B cell (primary cell): ENCODE measurements around the gene EPHA2. TPM values are rescaled to one million over a fixed set of nuclear protein-coding genes. Genes with fewer than 3 reads are reported as not detected.

Source experiments
- ATAC-seq: fragments of 200-7000 bp; cut with Tn5 transposase; one replicate; pipeline ENCODE4 v1.10.0; 2021; ENCODE audit warnings: low read depth, mild to moderate bottlenecking, moderate number of reproducible peaks, moderate library complexity
- CTCF ChIA-PET: fragments of 350-600 bp; sonication (Branson Sonifier 250); formaldehyde crosslinking; loops from one replicate; lab custom pipeline; 2021; ENCODE audit warnings: antibody characterized with exemption, inconsistent platforms; lab: Charles Lee
- POLR2A ChIA-PET: fragments of 350-600 bp; sonication (Branson Sonifier 250); formaldehyde crosslinking; loops from one replicate; lab custom pipeline; 2021; ENCODE audit warnings: antibody characterized with exemption; lab: Charles Lee
- DNase-seq: peaks from one replicate; pipeline ENCODE4 v3.0.0; 2013
- H2AFZ ChIP-seq: 2 replicates; pipeline ENCODE4 v1.6.1; 2012; ENCODE audit warnings: mild to moderate bottlenecking, low read depth, low read length; ENCODE audit not compliant: insufficient read depth, poor library complexity, severe bottlenecking
- H3K27ac ChIP-seq, 2 donors: 1 replicate in 1 of 2; 2 replicates in 1 of 2; pipeline ENCODE4 v1.5.1; 2012 to 2013; ENCODE audit warnings: low read length in 2 of 2, mild to moderate bottlenecking in 2 of 2, moderate library complexity in 1 of 2
- H3K27me3 ChIP-seq, 4 experiments: fragments of 200-600 bp in 1 of 4; sonication (generic) in 1 of 4; replicated peaks in 1 of 4; 1 replicate in 2 of 4; 2 replicates in 2 of 4; pipeline versions ENCODE4 v1.6.1 to v1.7.0; 2013 to 2016; ENCODE audit warnings: low read length in 3 of 4, mild to moderate bottlenecking in 2 of 4, mixed read lengths in 1 of 4, moderate library complexity in 1 of 4; ENCODE audit not compliant: insufficient read depth in 4 of 4, control insufficient read depth in 3 of 4; ENCODE audit errors: control extremely low read depth in 1 of 4
- H3K36me3 ChIP-seq, 2 experiments: replicated peaks in 1 of 2; 1 replicate in 1 of 2; 2 replicates in 1 of 2; pipeline versions ENCODE4 v1.6.1 to v1.7.1; 2013; ENCODE audit warnings: low read length in 1 of 2; ENCODE audit not compliant: insufficient read depth in 2 of 2, control insufficient read depth in 1 of 2; ENCODE audit errors: control extremely low read depth in 1 of 2, extremely low read depth in 1 of 2
- H3K4me1 ChIP-seq, 2 donors: fragments of 200-600 bp in 1 of 2; sonication (generic) in 1 of 2; 1 replicate in 1 of 2; 2 replicates in 1 of 2; pipeline versions ENCODE4 v1.5.1 to v1.6.1; 2013 to 2017; ENCODE audit warnings: low read length in 2 of 2; ENCODE audit not compliant: control insufficient read depth in 2 of 2, insufficient read depth in 2 of 2
- H3K4me2 ChIP-seq: replicated peaks from 2 replicates; pipeline ENCODE3; 2012; ENCODE audit warnings: mild to moderate bottlenecking, low read depth, low read length; ENCODE audit not compliant: poor library complexity, severe bottlenecking
- H3K4me3 ChIP-seq, 5 experiments: fragments of 200-600 bp in 1 of 5; sonication (generic) in 1 of 5; 1 replicate in 3 of 5; 2 replicates in 2 of 5; pipeline versions ENCODE4 v1.5.1 to v1.7.0; 2011 to 2016; ENCODE audit warnings: low read length in 4 of 5, mild to moderate bottlenecking in 4 of 5, low read depth in 2 of 5, control low read depth in 1 of 5, moderate library complexity in 1 of 5; ENCODE audit not compliant: insufficient read depth in 1 of 5; ENCODE audit errors: control extremely low read depth in 1 of 5, extremely low read depth in 1 of 5
- H3K79me2 ChIP-seq: fragments of 200-600 bp; sonication (generic); one replicate; pipeline ENCODE4 v1.6.0; 2016; ENCODE audit warnings: low read length; ENCODE audit not compliant: control insufficient read depth, insufficient read depth
- H3K9ac ChIP-seq: fragments of 200-600 bp; sonication (generic); 2 replicates; pipeline ENCODE4 v1.6.1; 2017; ENCODE audit warnings: mild to moderate bottlenecking, low read length, moderate library complexity
- H3K9me3 ChIP-seq, 3 donors: one replicate each; pipeline versions ENCODE4 v1.6.1 to v1.7.1; 2013; ENCODE audit warnings: low read length in 2 of 3; ENCODE audit not compliant: control insufficient read depth in 2 of 3, insufficient read depth in 1 of 3; ENCODE audit errors: control extremely low read depth in 1 of 3
- H4K20me1 ChIP-seq: 2 replicates; pipeline ENCODE4 v1.6.0; 2012; ENCODE audit warnings: mild to moderate bottlenecking, low read length; ENCODE audit not compliant: insufficient read depth, control insufficient read depth, poor library complexity, severe bottlenecking
- H3K27ac Mint-ChIP-seq: one replicate; pipeline ENCODE4 v1.8.0; 2021; ENCODE audit warnings: mixed read lengths
- H3K27me3 Mint-ChIP-seq: one replicate; pipeline ENCODE4 v1.8.0; 2021; ENCODE audit warnings: mixed read lengths
- H3K4me1 Mint-ChIP-seq: one replicate; pipeline ENCODE4 v1.8.0; 2021; ENCODE audit warnings: mixed read lengths
- H3K4me3 Mint-ChIP-seq: one replicate; pipeline ENCODE4 v1.8.0; 2021; ENCODE audit warnings: mixed read lengths
- H3K9me3 Mint-ChIP-seq: one replicate; pipeline ENCODE4 v1.8.0; 2022; ENCODE audit warnings: mixed read lengths; ENCODE audit not compliant: insufficient read depth
- EZH2 ChIP-seq: IDR thresholded peaks from 2 replicates; pipeline ENCODE4 v1.6.1; 2012; ENCODE audit warnings: borderline replicate concordance, low read depth, mild to moderate bottlenecking, moderate library complexity, low read length; ENCODE audit not compliant: insufficient read depth, poor library complexity, severe bottlenecking
- WGBS: methylation state at CpG from one replicate; pipeline ENCODE4 v1.1.5; 2013; ENCODE audit warnings: missing lambda C conversion rate; ENCODE audit not compliant: insufficient coverage; 5-methylcytosine and 5-hydroxymethylcytosine counted together
- intact Hi-C: fragments of 100-400 bp; cut with micrococcal nuclease; formaldehyde crosslinking; loops from one replicate; pipeline ENCODE4 v1.10.0; 2022
- polyA plus RNA-seq: library from polyadenylated mRNA; depleted of rRNA; stranded (reverse); fragments of >200 nt; gene quantifications from 2 replicates; pipeline ENCODE4 v1.2.3, GENCODE V29; 2012
- total RNA-seq, 2 donors: library from RNA; stranded (reverse); fragments of 120-200 nt in 1 of 2; gene quantifications; 1 replicate in 1 of 2; 2 replicates in 1 of 2; pipeline versions ENCODE4 v1.2.3 to v1.2.4, GENCODE V29; 2013 to 2022
- TF ChIP-seq, protein P1 (sequence below): fragments of 200-600 bp; IDR thresholded peaks from one replicate; pipeline ENCODE4 v1.8.0; 2022; ENCODE audit warnings: antibody characterized with exemption, mild to moderate bottlenecking

Gene EPHA2
- total and polyA plus RNA-seq, 2 donors (not counting 1 experiment from before 2014, with no cell fraction given) = 0.12 TPM; not detected in 1

DNA sequence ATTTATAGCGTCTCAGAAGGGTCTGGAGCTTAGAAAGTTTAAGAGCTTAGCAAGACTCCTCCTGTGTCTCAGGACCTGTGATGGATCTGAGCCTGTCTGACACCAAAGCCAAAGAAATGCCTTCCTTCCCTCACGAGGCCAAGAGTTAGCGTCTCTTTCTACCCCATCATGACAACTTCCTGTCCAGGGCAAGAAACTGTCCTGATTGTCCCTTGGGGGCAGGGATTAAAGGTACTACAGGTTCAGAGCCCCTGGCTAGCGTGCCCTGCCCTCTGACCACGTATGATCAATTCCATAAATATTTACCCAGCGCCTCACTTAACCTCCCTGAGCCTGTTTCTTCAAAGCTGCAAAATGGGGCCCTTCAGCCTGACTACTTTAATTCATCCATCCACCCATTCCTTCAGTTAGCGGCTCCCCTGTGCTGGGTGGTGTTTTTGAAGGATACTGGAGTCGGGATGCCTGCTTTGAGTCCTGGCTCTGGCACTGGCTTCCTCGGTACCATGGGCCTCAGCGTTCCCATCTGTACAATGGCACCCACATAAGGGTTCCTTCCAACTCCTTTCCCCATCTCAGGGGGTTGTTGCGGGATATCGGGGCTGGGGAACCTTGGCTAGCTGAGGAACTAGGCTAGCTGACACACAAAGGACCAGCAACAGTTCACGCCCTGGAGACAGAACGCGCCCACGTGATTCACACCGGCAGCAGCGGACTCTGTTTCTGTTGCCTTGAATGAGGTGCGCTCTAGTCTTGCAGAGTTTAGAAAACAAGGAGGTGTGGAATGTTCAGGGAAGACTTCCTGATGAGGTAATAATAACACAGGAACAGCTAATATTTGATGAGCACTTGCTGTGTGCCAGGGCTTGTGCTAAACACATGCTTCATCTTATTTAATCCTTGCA, 23.0 kb upstream of the EPHA2 start:
- ATAC-seq (no peak), DNase-seq (no peak)
- no peaks in the 10 kb centered on the region for H3K9me3 Mint-ChIP-seq
- WGBS = 95% methylated on average over 13 of the region's 19 CpGs
- H3K4me3 ChIP-seq = no peak overlapping the region
- no peak overlapping the region for H2AFZ ChIP-seq
- H3K27me3 Mint-ChIP-seq = peaks cover 39% of the 10 kb centered on the region
- H3K9me3 ChIP-seq = no peaks in the 10 kb centered on the region
- H3K27ac Mint-ChIP-seq = no peak overlapping the region
- no peaks in the 10 kb centered on the region for H3K4me1 ChIP-seq
- peaks cover 0 to 26% (median 2%) of the 10 kb centered on the region in 4 experiments for H3K27me3 ChIP-seq
- intact Hi-C loops = no loop called here
- POLR2A ChIA-PET = no interaction called here
- no peak overlapping the region for H3K4me2 ChIP-seq
- H3K79me2 ChIP-seq = no peaks in the 10 kb centered on the region
- H3K36me3 ChIP-seq = no peaks in the 10 kb centered on the region
- no peaks in the 10 kb centered on the region for H4K20me1 ChIP-seq
- no peak overlapping the region for H3K4me3 Mint-ChIP-seq
- no peak overlapping the region for H3K27ac ChIP-seq
- TF ChIP-seq EZH2 = no peak
- TF ChIP-seq, protein P1, sequence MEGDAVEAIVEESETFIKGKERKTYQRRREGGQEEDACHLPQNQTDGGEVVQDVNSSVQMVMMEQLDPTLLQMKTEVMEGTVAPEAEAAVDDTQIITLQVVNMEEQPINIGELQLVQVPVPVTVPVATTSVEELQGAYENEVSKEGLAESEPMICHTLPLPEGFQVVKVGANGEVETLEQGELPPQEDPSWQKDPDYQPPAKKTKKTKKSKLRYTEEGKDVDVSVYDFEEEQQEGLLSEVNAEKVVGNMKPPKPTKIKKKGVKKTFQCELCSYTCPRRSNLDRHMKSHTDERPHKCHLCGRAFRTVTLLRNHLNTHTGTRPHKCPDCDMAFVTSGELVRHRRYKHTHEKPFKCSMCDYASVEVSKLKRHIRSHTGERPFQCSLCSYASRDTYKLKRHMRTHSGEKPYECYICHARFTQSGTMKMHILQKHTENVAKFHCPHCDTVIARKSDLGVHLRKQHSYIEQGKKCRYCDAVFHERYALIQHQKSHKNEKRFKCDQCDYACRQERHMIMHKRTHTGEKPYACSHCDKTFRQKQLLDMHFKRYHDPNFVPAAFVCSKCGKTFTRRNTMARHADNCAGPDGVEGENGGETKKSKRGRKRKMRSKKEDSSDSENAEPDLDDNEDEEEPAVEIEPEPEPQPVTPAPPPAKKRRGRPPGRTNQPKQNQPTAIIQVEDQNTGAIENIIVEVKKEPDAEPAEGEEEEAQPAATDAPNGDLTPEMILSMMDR = no peak
- no peak overlapping the region for H3K9ac ChIP-seq
- no peaks in the 10 kb centered on the region for H3K4me1 Mint-ChIP-seq
- CTCF ChIA-PET = interaction anchor here (0.7 kb wide), 1 partner anchor 96 kb away, joined by 3 read pairs; no protein-coding TSS in a partner anchor

DNA sequence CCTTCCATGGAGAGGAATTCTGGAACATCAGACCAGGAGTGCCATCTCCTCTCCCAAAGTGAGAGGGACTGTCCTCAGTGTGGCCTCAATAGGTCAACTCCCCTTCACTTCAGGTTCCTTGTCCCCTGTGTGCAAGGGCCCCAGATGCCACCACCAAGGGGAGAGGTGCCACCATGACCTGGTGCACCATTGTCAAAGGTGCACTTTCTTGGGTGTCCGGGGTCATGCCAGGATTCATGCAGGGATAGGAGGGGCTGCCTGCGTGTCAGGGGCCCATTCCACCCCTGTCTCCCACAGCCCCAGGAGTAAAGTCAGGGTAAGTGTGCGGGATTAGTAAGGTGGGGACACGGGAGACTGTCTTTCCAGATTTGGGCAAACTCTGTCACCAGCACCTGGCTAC, 21.4 kb upstream of the EPHA2 start:
- Mint-ChIP-seq H3K4me3 (no peak overlapping the region), H3K27me3 (peaks cover 35% of the 10 kb centered on the region), H3K4me1 (no peaks in the 10 kb centered on the region), H3K27ac (no peak overlapping the region), H3K9me3 (no peaks in the 10 kb centered on the region)
- TF ChIP-seq EZH2 = no peak
- TF ChIP-seq, protein P1 = no peak
- H3K4me1 ChIP-seq = no peaks in the 10 kb centered on the region
- no peak overlapping the region for H3K4me2 ChIP-seq
- no peak overlapping the region for H3K9ac ChIP-seq
- H3K27ac ChIP-seq = no peak overlapping the region
- DNase-seq (no peak), ATAC-seq (no peak)
- H3K9me3 ChIP-seq = no peaks in the 10 kb centered on the region
- ChIA-PET CTCF (no interaction called here), POLR2A (no interaction called here)
- 90% methylated on average over 3 of the region's 4 CpGs for WGBS
- H3K4me3 ChIP-seq = no peak overlapping the region
- H4K20me1 ChIP-seq = no peaks in the 10 kb centered on the region
- no peaks in the 10 kb centered on the region for H3K79me2 ChIP-seq
- no peaks in the 10 kb centered on the region for H3K36me3 ChIP-seq
- no peak overlapping the region for H2AFZ ChIP-seq
- intact Hi-C loops = no loop called here
- H3K27me3 ChIP-seq = peaks cover 0 to 34% (median 3%) of the 10 kb centered on the region in 4 experiments
